HepG2 (cell line): ENCODE measurements around the gene SPNS1.

Experiments
- TCF7L2 ChIP-seq: IDR thresholded peaks from 2 replicates; pipeline ENCODE4 v1.6.1; 2011; ENCODE audit warnings: mild to moderate bottlenecking, low read depth, low read length, moderate library complexity
- ZIK1 ChIP-seq: sonication (generic); formaldehyde crosslinking; IDR thresholded peaks from 2 replicates; pipeline ENCODE4 v1.5.0; 2020; ENCODE audit warnings: mild to moderate bottlenecking, low read depth, missing genetic modification reagents, borderline replicate concordance
- ZNF7 ChIP-seq: IDR thresholded peaks from 2 replicates; pipeline ENCODE4 v1.6.1; 2016; ENCODE audit warnings: missing biosample characterization, missing genetic modification reagents
- TF ChIP-seq, protein P1 (sequence below): sonication (generic); formaldehyde crosslinking; IDR thresholded peaks from 2 replicates; pipeline ENCODE4 v1.5.0; 2020; ENCODE audit warnings: mild to moderate bottlenecking, missing genetic modification reagents, moderate library complexity
- TF ChIP-seq, protein P2 (sequence below): sonication (generic); formaldehyde crosslinking; IDR thresholded peaks from 2 replicates; pipeline ENCODE4 v1.8.1; 2023; ENCODE audit warnings: mild to moderate bottlenecking, missing genetic modification reagents, borderline replicate concordance
- TF ChIP-seq, protein P3 (sequence below): sonication (generic); formaldehyde crosslinking; IDR thresholded peaks from 2 replicates; pipeline ENCODE4 v1.4.0; 2020; ENCODE audit warnings: missing genetic modification reagents

DNA sequence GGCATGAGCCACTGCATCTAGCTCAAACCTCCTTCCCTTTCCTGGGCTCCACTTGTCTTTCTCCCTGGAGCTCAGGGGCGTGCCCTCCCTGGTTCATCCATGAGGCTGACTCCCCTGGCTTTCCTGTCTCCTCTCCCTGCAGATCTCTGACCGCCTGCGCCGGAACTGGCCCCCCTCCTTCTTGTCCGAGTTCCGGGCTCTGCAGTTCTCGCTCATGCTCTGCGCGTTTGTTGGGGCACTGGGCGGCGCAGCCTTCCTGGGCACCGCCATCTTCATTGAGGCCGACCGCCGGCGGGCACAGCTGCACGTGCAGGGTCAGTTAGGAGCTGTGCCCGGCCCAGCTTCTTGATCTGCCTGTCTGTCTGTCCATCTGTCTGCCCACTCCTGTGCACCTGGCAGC is 9.1 kb downstream of the SPNS1 start:
- TF ChIP-seq, protein P1, sequence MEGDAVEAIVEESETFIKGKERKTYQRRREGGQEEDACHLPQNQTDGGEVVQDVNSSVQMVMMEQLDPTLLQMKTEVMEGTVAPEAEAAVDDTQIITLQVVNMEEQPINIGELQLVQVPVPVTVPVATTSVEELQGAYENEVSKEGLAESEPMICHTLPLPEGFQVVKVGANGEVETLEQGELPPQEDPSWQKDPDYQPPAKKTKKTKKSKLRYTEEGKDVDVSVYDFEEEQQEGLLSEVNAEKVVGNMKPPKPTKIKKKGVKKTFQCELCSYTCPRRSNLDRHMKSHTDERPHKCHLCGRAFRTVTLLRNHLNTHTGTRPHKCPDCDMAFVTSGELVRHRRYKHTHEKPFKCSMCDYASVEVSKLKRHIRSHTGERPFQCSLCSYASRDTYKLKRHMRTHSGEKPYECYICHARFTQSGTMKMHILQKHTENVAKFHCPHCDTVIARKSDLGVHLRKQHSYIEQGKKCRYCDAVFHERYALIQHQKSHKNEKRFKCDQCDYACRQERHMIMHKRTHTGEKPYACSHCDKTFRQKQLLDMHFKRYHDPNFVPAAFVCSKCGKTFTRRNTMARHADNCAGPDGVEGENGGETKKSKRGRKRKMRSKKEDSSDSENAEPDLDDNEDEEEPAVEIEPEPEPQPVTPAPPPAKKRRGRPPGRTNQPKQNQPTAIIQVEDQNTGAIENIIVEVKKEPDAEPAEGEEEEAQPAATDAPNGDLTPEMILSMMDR (CRISPR knock-in tag) = no peak
- TF ChIP-seq ZNF7 (CRISPR knock-in tag) (no peak), ZIK1 (CRISPR knock-in tag) (no peak), TCF7L2 (no peak)
- TF ChIP-seq, protein P2, sequence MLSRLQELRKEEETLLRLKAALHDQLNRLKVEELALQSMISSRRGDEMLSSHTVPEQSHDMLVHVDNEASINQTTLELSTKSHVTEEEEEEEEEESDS (CRISPR knock-in tag) = no peak
- TF ChIP-seq, protein P3, sequence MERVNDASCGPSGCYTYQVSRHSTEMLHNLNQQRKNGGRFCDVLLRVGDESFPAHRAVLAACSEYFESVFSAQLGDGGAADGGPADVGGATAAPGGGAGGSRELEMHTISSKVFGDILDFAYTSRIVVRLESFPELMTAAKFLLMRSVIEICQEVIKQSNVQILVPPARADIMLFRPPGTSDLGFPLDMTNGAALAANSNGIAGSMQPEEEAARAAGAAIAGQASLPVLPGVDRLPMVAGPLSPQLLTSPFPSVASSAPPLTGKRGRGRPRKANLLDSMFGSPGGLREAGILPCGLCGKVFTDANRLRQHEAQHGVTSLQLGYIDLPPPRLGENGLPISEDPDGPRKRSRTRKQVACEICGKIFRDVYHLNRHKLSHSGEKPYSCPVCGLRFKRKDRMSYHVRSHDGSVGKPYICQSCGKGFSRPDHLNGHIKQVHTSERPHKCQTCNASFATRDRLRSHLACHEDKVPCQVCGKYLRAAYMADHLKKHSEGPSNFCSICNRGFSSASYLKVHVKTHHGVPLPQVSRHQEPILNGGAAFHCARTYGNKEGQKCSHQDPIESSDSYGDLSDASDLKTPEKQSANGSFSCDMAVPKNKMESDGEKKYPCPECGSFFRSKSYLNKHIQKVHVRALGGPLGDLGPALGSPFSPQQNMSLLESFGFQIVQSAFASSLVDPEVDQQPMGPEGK = no peak
